GM19193 (cell line): ENCODE measurements around the gene CD200.

Experiments used
- POLR2A ChIP-seq: IDR thresholded peaks from 4 replicates; pipeline ENCODE4 v1.6.1; 2011; ENCODE audit not compliant: insufficient read depth, insufficient read length; ENCODE audit errors: extremely low read depth

CD200 gene

DNA sequence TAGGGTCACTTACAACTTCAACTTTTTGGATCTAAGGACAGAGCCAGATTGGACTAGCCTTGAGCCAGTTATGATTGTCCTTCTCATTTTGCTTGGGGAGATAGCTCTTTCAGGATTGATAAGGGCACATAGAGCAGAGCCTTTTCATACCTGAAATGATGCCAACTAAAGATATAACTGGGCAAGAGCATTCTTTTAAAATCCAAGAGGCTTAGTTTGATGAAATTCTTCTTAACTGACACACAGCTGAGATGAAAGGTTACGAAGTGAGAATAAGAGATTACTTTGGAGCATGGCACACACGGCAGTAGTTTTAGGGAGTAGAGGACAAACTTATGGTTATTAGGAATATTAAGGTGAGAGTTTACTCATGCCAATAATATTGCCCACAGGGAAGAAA is 12.7 kb downstream of the CD200 start:
- no peak for TF ChIP-seq POLR2A

DNA sequence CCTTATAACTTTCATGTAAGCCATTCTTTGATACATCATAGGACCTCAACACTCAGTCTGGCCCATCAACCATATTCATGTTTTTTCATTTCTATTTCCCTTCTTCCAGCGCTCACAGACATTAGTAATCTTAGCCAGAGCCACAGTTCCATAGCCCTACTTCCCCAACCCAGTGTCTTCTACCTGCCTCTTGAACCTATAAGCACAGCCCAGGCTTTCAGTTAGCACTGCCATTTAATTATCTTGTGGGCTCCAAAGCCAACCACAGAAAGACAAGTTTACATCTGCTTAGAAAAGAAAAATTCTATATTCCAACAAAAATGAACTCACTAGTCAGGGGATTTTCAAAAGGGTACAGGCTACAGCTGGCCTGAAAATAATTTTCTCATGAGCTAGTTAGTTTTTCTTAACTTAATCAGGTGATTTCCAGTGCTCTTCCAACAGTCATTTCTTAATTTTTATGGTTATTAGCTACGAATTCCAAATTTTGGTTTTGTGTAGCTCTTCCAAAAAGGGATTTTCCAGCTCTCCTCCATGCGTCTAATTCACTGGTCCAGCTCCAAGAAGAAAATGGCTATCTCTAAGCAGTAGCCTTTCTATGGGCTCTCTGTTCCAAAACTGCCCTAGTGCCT is 13.7 kb downstream of the CD200 start:
- no peak for TF ChIP-seq POLR2A

- TF ChIP-seq POLR2A, result no peak
Observed at GRCh38 chr3:112348943-112349342, 16.0 kb downstream of the CD200 start.

DNA sequence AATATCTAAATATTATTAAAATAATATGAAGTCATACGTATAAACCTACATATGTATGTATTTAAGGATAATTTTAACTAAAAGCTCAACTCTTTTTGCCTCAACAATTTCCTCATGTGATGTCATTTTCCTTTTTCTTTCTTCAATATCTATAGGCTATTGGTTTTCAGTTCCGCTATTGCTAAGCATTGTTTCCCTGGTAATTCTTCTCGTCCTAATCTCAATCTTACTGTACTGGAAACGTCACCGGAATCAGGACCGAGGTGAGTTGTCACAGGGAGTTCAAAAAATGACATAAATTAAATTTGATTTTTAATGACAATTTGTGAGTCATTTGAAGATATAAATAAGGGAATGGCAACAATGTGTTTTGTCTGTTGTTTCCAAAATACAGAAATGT is 16.6 kb downstream of the CD200 start:
- no peak for TF ChIP-seq POLR2A

DNA sequence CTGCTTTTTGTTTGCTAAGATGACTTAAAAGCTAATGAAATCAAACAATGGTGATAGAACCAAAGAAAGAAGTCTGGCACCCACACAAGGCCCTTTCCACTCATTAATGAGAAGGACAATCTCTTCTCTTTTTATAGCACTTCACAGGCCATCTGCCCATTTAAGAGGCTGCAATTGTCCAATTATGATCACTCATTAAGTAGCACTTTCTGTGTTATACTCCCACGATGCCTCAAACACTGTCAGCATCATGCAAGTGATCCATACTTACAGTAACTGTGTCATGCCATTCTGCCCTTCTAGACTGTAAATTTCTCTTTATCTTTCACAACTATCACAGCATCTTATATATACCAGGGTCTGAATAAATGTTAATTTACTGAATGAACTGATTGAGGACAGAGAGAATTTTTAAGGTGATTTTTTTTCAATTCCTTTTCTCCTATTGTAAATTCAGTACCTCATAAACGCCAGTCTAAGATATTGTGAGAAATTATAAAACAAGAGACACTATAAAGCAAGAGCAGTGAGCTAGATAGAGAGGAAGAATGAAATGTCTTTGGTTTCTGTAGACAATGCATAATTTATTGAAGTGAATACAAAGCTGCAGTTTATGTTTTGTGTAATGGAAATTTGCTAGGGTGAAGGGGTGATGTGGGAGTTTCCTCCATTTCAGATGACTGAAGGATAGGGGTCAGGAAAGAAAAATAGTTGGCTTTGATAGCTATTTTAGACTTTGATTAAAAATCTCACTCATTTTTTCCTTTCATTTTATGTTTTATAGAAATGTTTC is 17.3 kb downstream of the CD200 start:
- no peak for TF ChIP-seq POLR2A

- no peak for TF ChIP-seq POLR2A
Observed at GRCh38 chr3:112351036-112351435, 18.1 kb downstream of the CD200 start.

DNA sequence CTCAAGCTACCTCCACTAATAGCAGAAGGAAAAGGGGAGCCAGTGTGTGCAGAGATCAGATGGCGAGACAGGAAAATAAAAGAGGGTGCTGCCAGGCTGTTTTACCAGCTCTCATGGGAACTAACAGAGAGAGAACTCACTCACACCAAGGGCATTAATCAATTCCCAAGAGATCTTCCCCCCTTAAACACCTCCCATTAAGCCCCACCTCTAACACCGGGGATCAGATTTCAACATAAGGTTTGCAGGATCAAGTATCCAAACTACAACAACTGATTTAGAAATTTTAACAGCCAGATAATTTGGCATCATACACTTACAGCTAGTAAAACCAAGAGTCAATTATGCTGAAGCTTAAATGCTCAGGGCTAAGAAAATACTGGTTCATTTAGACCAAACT is 18.9 kb downstream of the CD200 start:
- no peak for TF ChIP-seq POLR2A

- no peak for TF ChIP-seq POLR2A
Observed at GRCh38 chr3:112352720-112353119, 19.8 kb downstream of the CD200 start.

DNA sequence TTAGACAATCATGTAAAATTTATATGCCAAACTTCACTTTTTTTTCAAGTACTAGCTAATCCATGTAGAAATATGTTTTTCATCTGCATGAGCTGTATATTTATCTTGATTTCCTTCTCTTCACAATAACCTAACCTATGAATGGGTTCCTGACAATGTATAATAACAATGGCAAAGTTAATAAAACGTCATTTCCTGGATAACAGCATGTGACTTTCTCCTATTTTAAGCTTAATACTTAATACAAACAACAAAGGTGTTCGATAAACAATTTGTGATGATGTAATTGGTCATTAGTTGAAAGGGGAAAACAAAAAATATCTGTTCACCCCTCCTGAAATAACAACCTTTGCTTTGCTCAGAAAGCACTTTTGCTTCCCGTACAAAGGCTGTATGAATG is 20.4 kb downstream of the CD200 start:
- no peak for TF ChIP-seq POLR2A

DNA sequence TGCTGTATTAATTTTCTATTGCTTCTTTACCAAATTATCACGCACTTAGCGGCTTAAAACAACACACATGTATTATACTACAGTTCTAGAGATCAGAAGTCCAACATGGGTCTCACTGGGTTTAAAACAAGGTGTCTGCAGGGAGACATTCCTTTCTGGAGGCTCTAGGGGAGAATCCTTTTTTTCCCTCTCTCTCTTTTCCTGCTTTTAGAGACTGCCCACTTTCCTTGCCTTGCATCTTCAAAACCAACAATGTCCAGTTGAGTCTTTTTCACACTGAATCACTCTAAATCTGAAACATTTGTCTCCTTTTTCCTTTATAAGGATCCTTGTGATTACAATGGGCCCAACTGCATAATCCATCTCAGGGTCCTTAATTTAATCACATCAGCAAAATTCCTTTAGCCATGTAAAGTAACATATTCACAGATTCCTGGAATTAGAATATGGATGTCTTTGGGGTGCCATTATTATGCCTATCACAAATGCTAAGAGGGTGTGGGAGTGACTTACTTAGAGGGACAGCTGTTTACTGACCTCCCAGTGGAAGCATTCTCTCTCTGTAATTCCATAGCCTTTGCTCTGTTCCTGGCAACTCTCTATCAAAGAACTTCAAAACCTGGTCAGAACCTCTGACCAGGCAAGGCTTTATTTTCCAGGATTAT is 21.8 kb downstream of the CD200 start:
- TF ChIP-seq POLR2A, result no peak

DNA sequence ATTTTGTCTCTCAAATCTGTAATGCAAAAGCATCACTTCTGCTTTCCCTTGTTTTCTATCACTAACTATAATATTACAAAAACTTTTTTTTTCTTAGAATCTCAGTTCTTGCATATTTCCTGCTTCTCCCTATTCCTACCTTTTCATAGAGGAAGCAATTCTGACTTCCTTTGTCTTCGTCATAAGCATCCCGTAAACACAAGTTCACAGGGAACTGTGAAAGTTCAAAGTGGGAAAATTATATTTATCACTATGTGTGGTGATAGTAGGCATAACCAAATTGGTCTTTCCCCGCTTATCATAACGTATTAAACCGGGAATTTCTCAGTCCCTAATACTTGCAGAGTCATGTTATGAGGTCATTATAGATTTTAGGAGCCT is 22.3 kb downstream of the CD200 start:
- no peak for TF ChIP-seq POLR2A

- no peak for TF ChIP-seq POLR2A
Observed at GRCh38 chr3:112357930-112358780, 25.2 kb downstream of the CD200 start.

GRCh38 chr3:112360561-112360960 is 27.6 kb downstream of the CD200 start:
- no peak for TF ChIP-seq POLR2A

DNA sequence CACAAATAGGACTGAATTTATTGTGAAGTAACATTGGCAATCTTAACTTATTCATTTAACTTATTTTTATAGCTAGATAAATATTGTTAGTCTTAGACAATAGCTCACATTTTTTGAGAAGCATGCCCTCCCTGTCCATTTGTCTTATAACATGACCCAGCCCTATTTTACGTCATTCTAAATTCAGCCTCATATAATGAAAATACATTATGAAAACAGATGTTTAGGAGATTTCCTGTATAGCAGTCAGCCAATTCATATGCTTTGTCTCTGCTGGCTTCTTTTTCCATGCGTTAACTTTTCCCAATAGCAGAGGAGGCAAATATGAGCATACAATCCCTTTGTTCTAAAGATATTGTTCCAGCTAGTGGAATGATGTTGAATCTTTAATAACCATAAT is 29.3 kb downstream of the CD200 start:
- no peak for TF ChIP-seq POLR2A

DNA sequence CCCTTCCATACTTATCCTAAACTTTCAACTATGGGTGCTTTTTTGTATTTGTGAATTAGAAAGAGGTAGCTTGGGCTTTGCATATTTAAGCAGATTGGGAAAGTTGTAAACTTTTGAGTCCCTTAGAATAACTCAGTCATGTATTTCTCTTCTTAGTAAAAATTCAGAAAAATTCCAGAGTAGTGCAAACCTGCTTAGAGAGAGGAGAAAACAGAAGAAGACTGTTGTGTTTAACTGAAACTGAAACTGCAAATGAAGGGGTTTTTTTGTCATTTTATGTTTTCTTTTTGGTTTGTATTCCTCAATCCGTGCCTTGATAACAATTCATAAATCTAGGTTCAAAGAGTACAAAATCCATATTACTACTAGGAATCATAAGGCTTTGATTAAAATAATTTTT is 31.3 kb downstream of the CD200 start:
- TF ChIP-seq POLR2A, result no peak

- no peak for TF ChIP-seq POLR2A
Observed at GRCh38 chr3:112365035-112365434, 32.1 kb downstream of the CD200 start.

- TF ChIP-seq POLR2A, result no peak
Observed at GRCh38 chr3:112365636-112366035, 32.7 kb downstream of the CD200 start.
